Measurements from ENCODE around the gene SSB. TPM values are rescaled to one million over a fixed set of nuclear protein-coding genes. Genes with fewer than 3 reads are reported as not detected.
A peak's percentile ranks its signal among the peaks of the same experiment; 100 is the strongest.

SSB gene
- total and polyA plus RNA-seq, 2 of the 13 experiments (the other 11 are each of a cell fraction or from before 2014, with no cell fraction given), result 109 to 208 TPM

DNA sequence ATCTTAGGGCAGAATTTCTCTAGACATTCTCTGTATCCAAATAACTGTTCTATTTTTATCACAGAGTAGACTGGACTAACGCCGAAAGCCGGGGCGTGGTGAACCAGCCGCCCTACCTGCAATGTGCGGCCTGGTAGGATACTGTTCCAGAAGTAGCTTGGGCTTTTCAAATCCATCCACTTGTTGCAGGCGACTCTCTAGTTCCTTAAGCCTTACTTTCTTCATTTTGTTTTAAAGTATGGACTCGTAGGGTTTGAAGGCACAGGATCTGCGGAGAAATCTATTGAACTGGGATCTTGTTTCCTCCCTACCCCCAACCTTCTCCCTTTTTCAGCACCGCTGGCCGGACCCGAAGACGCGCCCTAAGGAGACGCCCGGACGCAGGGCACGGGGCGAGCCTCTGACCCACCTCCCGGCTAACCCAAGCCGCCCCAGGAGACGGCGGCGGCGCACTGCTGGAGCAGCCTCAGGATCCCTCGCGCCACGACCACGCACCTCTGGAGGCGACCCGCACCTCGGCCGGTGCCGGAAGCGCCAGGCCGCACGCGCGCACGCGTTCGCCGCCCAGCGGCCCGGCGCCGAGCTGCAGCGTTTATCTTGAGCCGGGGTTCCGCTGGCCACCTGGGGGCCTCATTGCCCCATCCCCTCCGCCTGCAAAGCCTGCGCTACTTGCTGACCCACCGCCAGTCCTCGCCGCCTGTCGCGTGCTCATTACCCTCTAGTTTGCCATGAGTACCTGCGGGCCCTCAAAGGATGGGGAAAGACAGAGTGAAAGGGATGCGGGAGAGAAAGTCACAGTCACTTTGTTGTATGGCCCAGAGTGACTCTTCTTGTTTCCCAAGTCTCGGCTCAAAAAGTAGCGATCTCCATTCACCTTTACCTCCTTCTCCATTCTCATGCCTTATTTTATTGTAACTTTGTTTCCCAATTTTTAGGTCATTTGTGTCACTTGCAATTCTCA, 26.0 kb downstream of the SSB start, which contains the start of gene METTL5 (continued):
- TF ChIP-seq, protein P1, sequence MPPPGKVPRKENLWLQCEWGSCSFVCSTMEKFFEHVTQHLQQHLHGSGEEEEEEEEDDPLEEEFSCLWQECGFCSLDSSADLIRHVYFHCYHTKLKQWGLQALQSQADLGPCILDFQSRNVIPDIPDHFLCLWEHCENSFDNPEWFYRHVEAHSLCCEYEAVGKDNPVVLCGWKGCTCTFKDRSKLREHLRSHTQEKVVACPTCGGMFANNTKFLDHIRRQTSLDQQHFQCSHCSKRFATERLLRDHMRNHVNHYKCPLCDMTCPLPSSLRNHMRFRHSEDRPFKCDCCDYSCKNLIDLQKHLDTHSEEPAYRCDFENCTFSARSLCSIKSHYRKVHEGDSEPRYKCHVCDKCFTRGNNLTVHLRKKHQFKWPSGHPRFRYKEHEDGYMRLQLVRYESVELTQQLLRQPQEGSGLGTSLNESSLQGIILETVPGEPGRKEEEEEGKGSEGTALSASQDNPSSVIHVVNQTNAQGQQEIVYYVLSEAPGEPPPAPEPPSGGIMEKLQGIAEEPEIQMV (CRISPR knock-in tag; IDR thresholded peaks at IDR 0.05; ENCODE audit: low read depth), result peak; percentile 85
- TF ChIP-seq, protein P2, sequence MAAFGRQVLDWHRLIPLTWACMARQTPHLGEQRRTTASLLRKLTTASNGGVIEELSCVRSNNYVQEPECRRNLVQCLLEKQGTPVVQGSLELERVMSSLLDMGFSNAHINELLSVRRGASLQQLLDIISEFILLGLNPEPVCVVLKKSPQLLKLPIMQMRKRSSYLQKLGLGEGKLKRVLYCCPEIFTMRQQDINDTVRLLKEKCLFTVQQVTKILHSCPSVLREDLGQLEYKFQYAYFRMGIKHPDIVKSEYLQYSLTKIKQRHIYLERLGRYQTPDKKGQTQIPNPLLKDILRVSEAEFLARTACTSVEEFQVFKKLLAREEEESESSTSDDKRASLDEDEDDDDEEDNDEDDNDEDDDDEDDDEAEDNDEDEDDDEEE (CRISPR knock-in tag; IDR thresholded peaks at IDR 0.05), result 0 out of 2 replicates have a peak, but pooled peaks have one; percentile 11
- TF ChIP-seq ZNF850 (CRISPR knock-in tag; conservative IDR thresholded peaks at IDR 0.05), result 0 out of 2 replicates have a peak, but pooled peaks have one; percentile 67
- TF ChIP-seq SUZ12 (IDR thresholded peaks at IDR 0.05; ENCODE audit: low read depth, low read length), result no peak
- TF ChIP-seq, protein P3, sequence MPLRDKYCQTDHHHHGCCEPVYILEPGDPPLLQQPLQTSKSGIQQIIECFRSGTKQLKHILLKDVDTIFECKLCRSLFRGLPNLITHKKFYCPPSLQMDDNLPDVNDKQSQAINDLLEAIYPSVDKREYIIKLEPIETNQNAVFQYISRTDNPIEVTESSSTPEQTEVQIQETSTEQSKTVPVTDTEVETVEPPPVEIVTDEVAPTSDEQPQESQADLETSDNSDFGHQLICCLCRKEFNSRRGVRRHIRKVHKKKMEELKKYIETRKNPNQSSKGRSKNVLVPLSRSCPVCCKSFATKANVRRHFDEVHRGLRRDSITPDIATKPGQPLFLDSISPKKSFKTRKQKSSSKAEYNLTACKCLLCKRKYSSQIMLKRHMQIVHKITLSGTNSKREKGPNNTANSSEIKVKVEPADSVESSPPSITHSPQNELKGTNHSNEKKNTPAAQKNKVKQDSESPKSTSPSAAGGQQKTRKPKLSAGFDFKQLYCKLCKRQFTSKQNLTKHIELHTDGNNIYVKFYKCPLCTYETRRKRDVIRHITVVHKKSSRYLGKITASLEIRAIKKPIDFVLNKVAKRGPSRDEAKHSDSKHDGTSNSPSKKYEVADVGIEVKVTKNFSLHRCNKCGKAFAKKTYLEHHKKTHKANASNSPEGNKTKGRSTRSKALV (CRISPR knock-in tag; IDR thresholded peaks at IDR 0.05), result peak; percentile 83; the same call in 1 of the 2 replicates
- TF ChIP-seq MEIS2 (CRISPR knock-in tag; IDR thresholded peaks at IDR 0.05), result peak; percentile 92
- peak; percentile 96 for TF ChIP-seq ZNF749 (CRISPR knock-in tag; IDR thresholded peaks at IDR 0.05; ENCODE audit: borderline replicate concordance)
- TF ChIP-seq ETV5 (CRISPR knock-in tag; IDR thresholded peaks at IDR 0.05; ENCODE audit: borderline replicate concordance), result peak; percentile 96
- TF ChIP-seq, protein P4, sequence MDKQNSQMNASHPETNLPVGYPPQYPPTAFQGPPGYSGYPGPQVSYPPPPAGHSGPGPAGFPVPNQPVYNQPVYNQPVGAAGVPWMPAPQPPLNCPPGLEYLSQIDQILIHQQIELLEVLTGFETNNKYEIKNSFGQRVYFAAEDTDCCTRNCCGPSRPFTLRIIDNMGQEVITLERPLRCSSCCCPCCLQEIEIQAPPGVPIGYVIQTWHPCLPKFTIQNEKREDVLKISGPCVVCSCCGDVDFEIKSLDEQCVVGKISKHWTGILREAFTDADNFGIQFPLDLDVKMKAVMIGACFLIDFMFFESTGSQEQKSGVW (CRISPR knock-in tag; IDR thresholded peaks at IDR 0.05; ENCODE audit: borderline replicate concordance), result no peak
- peak; percentile 87 for TF ChIP-seq ZIK1 (CRISPR knock-in tag; IDR thresholded peaks at IDR 0.05; ENCODE audit: borderline replicate concordance, low read depth)
- peak; percentile 74; the same call in 1 of the 2 replicates for TF ChIP-seq KDM5A (IDR thresholded peaks at IDR 0.05; ENCODE audit: borderline replicate concordance, low read length)
- TF ChIP-seq PBX3 (CRISPR knock-in tag; IDR thresholded peaks at IDR 0.05; ENCODE audit: borderline replicate concordance), result peak; percentile 83; the same call in 1 of the 2 replicates
- peak; percentile 2; the same call in 1 of the 2 replicates for TF ChIP-seq ATF2 (CRISPR knock-in tag; IDR thresholded peaks at IDR 0.05)
- peak; percentile 96 for TF ChIP-seq KMT2A (CRISPR knock-in tag; IDR thresholded peaks at IDR 0.05)
- no peak; the same call in none of the 2 replicates for TF ChIP-seq ZNF567 (CRISPR knock-in tag; IDR thresholded peaks at IDR 0.05; ENCODE audit: borderline replicate concordance)
- TF ChIP-seq MAF1 (CRISPR knock-in tag; IDR thresholded peaks at IDR 0.05; ENCODE audit: borderline replicate concordance), result peak; percentile 95
- peak; percentile 86; the same call in 1 of the 2 replicates for TF ChIP-seq ZNF577 (CRISPR knock-in tag; IDR thresholded peaks at IDR 0.05; ENCODE audit: borderline replicate concordance, low read depth)
- peak; percentile 71 for TF ChIP-seq ZNF616 (CRISPR knock-in tag; IDR thresholded peaks at IDR 0.05; ENCODE audit: low read depth)
- peak; percentile 89; the same call in 1 of the 2 replicates for TF ChIP-seq ZNF546 (CRISPR knock-in tag; conservative IDR thresholded peaks at IDR 0.05)

Measured in HepG2 (cell line).